GM12892 (cell line): ENCODE measurements around the gene NEK6.

Experiments used
- POLR2A ChIP-seq: IDR thresholded peaks from 2 replicates; pipeline ENCODE4 v1.6.1; 2011; ENCODE audit warnings: low read depth, low read length, control low read depth
- TAF1 ChIP-seq: IDR thresholded peaks from 2 replicates; pipeline ENCODE4 v1.6.1; 2011; ENCODE audit warnings: low read depth, mild to moderate bottlenecking, control low read depth, low read length, borderline replicate concordance

DNA sequence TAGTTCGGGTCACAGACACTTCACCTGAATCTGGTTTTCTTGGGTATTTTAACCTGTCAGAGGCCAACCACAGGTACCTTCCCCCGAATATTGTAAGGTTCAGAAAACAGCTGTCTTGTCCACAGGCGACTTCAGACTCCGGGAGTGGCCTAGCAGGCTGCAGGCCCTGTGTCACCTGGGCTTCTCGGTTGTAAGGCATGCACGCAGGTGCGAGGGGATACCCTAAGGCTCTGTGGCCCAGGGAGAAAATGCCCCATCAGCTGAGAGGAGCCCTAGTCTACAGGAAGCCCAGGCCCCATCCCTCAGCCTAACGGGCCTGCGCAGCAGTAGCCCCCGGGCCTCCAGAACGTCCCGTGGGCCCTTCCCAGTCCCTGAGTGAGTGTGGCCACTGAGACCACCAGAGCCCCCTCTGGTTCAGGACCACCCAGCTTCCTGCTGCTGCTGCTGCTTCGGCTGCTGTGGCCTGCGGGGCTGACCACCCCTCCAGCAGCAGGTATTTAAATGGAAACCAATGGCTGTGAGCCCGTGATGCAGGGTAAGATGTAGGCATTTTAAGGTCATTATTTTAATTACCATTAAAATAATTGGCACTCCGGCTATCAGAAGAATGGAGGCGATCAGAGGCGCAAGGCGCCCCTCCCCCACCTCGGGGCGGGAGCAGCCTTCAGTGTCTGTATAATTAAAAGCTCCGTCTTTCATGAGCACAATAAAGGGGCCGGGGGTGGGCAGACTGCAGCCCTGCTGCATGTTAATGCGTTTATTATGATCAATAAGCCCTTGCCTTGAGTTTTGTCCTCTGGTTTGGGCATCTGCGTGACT, 92.1 kb downstream of the NEK6 start:
- TF ChIP-seq TAF1 (no peak), POLR2A (no peak)
